K562 (cell line): Measurements from ENCODE around the gene NDUFB8. TPM values are rescaled to one million over a fixed set of nuclear protein-coding genes. Genes with fewer than 3 reads are reported as not detected.

ENCODE experiments used
- REST ChIP-seq, 2 experiments: fragments of 450-650 bp; formaldehyde crosslinking in 1 of 2; IDR thresholded peaks; 2 replicates each; pipeline versions ENCODE4 v1.4.0 to v1.6.1; 2014 to 2020; ENCODE audit warnings: mild to moderate bottlenecking in 2 of 2, borderline replicate concordance in 1 of 2, low read depth in 1 of 2
- ZNF124 ChIP-seq: sonication (generic); formaldehyde crosslinking; IDR thresholded peaks from 2 replicates; pipeline ENCODE4 v1.8.1; 2022; ENCODE audit warnings: missing genetic modification reagents
- ZNF224 ChIP-seq: sonication (generic); formaldehyde crosslinking; IDR thresholded peaks from 2 replicates; pipeline ENCODE4 v1.8.0; 2022; ENCODE audit warnings: mild to moderate bottlenecking, missing genetic modification reagents
- polyA plus RNA-seq, 8 experiments: library from polyadenylated mRNA; depleted of rRNA in 4 of 8; stranded (reverse) in 5 of 8; unstranded in 3 of 8; fragments of >200 nt; fragmentation: Nextera tagmentation in 2 of 8; fragmentation: Illumina TruSeq in 1 of 8; extraction: Ambion mirVana in 2 of 8; extraction: Trizol in 1 of 8; gene quantifications; 2 replicates each; pipeline versions ENCODE4 v1.2.1 to v1.2.3, GENCODE V29; 2011 to 2014; ENCODE audit warnings: inconsistent platforms in 1 of 8, missing spikeins in 1 of 8
- total RNA-seq, 7 experiments: library from RNA; depleted of rRNA in 6 of 7; stranded (reverse); fragments of >200 nt in 6 of 7; fragmentation: Illumina TruSeq in 2 of 7; extraction: Trizol in 2 of 7; gene quantifications; 2 replicates each; pipeline versions ENCODE4 v1.2.1 to v1.2.3, GENCODE V29; 2011 to 2021; ENCODE audit warnings: low replicate concordance in 1 of 7
- TF ChIP-seq, protein P1 (sequence below): fragments of 450-650 bp; IDR thresholded peaks from 2 replicates; pipeline ENCODE4 v1.6.1; 2016; ENCODE audit warnings: mild to moderate bottlenecking, moderate library complexity

Gene NDUFB8
- total and polyA plus RNA-seq, 9 of the 15 experiments (the other 6 are each of a cell fraction or from before 2014, with no cell fraction given) = 131 to 360 (median 199) TPM

- TF ChIP-seq REST (IDR thresholded peaks at IDR 0.05; ENCODE audit: borderline replicate concordance) (peak; percentile 58), REST (CRISPR knock-in tag; IDR thresholded peaks at IDR 0.05; ENCODE audit: low read depth) (no peak), ZNF124 (CRISPR knock-in tag) (no peak), ZNF224 (no peak)
- TF ChIP-seq, protein P1, sequence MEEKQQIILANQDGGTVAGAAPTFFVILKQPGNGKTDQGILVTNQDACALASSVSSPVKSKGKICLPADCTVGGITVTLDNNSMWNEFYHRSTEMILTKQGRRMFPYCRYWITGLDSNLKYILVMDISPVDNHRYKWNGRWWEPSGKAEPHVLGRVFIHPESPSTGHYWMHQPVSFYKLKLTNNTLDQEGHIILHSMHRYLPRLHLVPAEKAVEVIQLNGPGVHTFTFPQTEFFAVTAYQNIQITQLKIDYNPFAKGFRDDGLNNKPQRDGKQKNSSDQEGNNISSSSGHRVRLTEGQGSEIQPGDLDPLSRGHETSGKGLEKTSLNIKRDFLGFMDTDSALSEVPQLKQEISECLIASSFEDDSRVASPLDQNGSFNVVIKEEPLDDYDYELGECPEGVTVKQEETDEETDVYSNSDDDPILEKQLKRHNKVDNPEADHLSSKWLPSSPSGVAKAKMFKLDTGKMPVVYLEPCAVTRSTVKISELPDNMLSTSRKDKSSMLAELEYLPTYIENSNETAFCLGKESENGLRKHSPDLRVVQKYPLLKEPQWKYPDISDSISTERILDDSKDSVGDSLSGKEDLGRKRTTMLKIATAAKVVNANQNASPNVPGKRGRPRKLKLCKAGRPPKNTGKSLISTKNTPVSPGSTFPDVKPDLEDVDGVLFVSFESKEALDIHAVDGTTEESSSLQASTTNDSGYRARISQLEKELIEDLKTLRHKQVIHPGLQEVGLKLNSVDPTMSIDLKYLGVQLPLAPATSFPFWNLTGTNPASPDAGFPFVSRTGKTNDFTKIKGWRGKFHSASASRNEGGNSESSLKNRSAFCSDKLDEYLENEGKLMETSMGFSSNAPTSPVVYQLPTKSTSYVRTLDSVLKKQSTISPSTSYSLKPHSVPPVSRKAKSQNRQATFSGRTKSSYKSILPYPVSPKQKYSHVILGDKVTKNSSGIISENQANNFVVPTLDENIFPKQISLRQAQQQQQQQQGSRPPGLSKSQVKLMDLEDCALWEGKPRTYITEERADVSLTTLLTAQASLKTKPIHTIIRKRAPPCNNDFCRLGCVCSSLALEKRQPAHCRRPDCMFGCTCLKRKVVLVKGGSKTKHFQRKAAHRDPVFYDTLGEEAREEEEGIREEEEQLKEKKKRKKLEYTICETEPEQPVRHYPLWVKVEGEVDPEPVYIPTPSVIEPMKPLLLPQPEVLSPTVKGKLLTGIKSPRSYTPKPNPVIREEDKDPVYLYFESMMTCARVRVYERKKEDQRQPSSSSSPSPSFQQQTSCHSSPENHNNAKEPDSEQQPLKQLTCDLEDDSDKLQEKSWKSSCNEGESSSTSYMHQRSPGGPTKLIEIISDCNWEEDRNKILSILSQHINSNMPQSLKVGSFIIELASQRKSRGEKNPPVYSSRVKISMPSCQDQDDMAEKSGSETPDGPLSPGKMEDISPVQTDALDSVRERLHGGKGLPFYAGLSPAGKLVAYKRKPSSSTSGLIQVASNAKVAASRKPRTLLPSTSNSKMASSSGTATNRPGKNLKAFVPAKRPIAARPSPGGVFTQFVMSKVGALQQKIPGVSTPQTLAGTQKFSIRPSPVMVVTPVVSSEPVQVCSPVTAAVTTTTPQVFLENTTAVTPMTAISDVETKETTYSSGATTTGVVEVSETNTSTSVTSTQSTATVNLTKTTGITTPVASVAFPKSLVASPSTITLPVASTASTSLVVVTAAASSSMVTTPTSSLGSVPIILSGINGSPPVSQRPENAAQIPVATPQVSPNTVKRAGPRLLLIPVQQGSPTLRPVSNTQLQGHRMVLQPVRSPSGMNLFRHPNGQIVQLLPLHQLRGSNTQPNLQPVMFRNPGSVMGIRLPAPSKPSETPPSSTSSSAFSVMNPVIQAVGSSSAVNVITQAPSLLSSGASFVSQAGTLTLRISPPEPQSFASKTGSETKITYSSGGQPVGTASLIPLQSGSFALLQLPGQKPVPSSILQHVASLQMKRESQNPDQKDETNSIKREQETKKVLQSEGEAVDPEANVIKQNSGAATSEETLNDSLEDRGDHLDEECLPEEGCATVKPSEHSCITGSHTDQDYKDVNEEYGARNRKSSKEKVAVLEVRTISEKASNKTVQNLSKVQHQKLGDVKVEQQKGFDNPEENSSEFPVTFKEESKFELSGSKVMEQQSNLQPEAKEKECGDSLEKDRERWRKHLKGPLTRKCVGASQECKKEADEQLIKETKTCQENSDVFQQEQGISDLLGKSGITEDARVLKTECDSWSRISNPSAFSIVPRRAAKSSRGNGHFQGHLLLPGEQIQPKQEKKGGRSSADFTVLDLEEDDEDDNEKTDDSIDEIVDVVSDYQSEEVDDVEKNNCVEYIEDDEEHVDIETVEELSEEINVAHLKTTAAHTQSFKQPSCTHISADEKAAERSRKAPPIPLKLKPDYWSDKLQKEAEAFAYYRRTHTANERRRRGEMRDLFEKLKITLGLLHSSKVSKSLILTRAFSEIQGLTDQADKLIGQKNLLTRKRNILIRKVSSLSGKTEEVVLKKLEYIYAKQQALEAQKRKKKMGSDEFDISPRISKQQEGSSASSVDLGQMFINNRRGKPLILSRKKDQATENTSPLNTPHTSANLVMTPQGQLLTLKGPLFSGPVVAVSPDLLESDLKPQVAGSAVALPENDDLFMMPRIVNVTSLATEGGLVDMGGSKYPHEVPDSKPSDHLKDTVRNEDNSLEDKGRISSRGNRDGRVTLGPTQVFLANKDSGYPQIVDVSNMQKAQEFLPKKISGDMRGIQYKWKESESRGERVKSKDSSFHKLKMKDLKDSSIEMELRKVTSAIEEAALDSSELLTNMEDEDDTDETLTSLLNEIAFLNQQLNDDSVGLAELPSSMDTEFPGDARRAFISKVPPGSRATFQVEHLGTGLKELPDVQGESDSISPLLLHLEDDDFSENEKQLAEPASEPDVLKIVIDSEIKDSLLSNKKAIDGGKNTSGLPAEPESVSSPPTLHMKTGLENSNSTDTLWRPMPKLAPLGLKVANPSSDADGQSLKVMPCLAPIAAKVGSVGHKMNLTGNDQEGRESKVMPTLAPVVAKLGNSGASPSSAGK = peak; percentile 54
Measured at GRCh38 chr10:100562008-100562672, 32.5 kb upstream of the NDUFB8 start (continued).
